ENCODE data around the gene SBF1.
"Not testable (repeated sequence)": the region's sequence is repeated elsewhere in the genome, so short reads cannot be mapped to it uniquely, and the experiment has no call there.

The SBF1 gene, protein sequence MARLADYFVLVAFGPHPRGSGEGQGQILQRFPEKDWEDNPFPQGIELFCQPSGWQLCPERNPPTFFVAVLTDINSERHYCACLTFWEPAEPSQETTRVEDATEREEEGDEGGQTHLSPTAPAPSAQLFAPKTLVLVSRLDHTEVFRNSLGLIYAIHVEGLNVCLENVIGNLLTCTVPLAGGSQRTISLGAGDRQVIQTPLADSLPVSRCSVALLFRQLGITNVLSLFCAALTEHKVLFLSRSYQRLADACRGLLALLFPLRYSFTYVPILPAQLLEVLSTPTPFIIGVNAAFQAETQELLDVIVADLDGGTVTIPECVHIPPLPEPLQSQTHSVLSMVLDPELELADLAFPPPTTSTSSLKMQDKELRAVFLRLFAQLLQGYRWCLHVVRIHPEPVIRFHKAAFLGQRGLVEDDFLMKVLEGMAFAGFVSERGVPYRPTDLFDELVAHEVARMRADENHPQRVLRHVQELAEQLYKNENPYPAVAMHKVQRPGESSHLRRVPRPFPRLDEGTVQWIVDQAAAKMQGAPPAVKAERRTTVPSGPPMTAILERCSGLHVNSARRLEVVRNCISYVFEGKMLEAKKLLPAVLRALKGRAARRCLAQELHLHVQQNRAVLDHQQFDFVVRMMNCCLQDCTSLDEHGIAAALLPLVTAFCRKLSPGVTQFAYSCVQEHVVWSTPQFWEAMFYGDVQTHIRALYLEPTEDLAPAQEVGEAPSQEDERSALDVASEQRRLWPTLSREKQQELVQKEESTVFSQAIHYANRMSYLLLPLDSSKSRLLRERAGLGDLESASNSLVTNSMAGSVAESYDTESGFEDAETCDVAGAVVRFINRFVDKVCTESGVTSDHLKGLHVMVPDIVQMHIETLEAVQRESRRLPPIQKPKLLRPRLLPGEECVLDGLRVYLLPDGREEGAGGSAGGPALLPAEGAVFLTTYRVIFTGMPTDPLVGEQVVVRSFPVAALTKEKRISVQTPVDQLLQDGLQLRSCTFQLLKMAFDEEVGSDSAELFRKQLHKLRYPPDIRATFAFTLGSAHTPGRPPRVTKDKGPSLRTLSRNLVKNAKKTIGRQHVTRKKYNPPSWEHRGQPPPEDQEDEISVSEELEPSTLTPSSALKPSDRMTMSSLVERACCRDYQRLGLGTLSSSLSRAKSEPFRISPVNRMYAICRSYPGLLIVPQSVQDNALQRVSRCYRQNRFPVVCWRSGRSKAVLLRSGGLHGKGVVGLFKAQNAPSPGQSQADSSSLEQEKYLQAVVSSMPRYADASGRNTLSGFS (N-terminal part only)

DNA sequence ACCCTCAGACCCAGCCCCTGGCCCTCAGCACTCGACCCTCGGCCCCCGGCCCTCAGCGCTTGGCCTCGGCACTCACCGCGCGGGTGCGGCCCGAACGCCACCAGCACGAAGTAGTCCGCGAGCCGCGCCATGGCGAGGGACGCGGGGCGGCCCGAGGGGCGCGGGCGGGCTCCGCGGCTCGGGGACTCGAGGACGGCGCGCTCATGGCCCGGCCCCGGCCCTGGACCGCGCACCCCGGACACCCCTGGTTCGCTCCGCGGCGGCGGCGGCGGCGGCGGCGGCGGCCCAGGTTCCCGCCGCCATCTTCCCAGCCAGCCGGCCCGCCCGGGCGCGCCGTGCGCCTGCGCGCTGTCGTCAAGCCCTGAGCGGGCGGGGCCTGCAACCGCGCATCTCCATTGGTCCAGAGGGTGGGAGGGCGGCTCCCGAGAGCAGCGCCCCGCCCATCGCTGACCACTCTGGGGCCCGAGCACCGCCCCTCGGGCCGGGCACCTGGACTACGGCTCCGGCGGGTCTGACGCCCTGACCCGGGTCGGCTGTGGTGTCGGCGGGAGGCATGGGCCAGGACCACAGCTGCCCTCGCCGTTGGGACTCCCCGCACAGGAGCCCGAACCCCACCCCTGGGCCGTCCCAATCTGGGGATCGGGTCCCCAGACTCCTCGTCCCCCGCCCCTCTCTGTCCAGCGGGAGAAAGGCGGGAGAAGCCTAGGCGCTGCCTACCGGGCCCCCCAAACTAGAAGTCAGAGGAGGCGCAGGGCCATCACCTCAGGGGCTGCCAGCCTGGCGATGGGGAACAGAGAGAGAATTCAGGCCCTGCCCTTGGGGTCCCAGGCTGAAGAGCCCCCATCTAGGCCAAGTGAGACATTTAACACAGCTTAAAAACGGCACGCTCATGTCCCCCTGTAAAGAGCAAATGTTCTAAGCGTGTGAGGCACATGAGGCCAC lies at the start of gene SBF1:
SBF1 (minus strand) TSS at position 326 of the 942 bp plus-strand sequence; CDS start at position 131, 195 bp downstream.
- DNase-seq (ENCODE audit: low spot score): peak; percentile 100

DNA sequence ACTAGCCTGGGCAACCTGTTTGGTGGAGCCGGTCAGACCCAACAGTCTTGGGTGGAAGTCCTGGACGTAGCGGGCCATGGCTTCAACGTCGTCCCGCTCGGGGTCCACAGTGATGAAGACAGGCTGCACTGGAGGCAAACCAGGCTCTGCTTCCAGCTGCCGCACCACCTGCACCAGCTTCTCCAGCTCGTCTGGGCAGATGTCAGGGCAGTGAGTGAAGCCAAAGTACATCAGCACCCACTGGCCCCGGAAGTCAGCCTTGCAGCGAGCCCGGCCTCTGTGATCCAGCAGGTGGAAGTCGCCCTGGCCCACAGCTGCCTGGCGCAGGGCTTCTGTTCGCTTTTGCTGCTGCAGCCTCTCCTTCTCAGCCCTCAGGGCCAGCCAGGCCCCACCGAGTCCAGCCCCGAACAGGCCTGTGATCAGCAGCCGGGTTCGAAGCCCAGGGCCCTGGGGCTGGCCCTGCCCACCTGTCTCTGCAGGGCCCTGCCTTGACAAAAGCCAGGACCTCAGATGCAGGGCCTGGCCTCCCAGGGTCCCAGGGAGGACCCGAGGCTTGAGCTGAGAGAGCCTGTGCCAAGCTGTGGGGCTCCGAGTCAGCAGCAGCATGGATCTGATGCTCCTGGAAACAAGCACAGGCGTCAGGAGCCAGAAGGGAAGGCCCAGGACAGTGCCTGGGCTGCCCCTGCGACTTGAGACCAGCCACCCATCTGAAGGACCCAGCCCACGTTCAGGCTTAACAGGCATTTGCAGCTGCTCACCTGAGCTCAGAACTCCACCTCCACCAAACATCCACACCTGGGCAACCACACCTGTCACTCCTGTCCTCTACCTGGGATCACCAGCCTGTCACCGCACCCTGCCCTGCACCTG lies 49.2 kb upstream of the SBF1 start:
- no peak for DNase-seq (ENCODE audit: low spot score)

DNA sequence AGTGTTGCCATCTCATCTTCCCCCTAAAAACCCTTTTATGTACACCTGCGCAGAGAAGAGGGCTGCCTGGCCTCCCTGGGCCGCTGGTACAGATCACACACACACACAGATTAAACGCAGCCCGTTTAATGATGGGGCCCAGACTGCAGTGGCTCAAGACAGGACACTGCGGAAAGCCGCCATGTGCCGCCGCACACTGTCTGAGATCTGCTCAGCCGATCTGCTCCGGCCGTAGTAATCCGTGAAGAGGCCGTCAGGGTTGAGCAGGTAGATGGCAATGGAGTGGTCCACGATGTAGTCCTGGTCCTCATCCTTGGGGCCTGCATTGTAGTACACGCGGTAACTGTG lies 48.6 kb upstream of the SBF1 start:
- DNase-seq (ENCODE audit: low spot score): no peak

DNA sequence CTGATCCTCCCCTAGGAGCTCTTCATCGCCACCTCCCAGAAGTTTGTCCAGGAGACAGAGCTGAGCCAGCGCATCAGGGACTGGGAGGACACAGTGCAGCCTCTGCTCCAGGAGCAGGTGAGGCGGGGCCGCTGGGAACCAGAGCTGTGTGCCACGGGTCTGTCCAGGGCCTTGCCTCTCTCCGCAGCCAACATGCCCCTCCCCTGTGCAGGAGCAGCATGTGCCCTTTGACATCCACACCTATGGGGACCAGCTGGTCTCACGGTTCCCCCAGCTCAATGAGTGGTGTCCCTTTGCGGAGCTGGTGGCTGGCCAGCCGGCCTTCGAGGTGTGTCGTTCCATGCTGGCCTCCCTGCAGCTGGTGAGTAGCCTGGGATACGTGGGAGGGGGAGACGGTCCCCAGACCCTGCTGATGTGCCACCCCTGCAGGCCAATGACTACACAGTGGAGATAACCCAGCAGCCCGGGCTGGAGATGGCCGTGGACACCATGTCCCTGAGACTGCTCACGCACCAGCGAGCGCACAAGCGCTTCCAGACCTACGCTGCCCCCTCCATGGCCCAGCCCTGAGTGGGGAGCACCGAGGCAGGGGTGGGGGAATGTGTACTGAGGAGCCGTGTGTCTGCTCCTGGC lies 48.1 kb upstream of the SBF1 start:
- DNase-seq (ENCODE audit: low spot score): no peak

DNA sequence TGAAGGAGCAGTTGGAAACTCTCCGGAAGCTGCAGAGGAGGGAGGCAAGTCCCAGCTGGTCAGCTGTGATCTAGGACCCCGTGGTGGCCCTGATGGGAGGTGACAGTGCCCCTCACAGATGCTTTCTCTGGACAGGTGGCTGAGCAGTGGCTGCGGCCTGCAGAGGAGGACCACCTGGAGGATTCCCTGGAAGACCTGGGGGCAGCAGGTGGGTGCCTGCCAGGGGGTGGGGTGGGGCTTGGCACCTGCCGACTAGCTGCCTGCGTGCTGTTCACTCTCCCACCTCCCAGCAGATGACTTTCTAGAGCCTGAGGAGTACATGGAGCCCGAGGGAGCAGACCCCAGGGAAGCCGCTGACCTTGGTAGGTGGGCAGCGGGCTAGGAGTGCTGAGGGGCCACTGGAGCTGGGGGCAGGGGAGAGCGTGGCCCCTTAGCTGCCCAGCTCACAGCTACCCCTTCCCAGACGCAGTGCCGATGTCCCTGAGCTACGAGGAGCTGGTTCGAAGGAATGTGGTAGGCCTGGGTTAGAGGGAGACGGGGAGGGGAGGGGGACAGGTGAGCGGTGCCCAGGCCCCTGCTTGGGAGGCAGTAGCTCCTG lies 47.5 kb upstream of the SBF1 start:
- no peak for DNase-seq (ENCODE audit: low spot score)

DNA sequence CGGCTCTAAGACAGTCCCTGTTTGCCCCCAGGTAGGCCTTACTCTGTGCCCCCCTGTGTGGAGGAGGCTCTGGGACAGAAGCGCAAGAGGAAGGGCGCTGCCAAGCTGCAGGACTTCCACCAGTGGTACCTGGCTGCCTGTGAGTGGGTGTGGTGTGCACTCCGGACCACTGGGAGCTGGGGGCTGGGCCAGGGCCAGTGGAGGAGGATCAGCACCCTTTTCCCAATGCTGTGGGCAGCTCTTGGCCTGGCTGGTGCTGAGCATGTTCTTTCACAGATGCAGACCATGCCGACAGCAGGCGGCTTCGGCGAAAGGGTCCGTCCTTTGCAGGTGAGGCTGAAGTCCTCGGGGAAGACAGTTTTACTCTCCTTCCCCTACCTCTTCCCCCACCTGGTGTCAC lies 46.9 kb upstream of the SBF1 start:
- no peak for DNase-seq (ENCODE audit: low spot score)

DNA sequence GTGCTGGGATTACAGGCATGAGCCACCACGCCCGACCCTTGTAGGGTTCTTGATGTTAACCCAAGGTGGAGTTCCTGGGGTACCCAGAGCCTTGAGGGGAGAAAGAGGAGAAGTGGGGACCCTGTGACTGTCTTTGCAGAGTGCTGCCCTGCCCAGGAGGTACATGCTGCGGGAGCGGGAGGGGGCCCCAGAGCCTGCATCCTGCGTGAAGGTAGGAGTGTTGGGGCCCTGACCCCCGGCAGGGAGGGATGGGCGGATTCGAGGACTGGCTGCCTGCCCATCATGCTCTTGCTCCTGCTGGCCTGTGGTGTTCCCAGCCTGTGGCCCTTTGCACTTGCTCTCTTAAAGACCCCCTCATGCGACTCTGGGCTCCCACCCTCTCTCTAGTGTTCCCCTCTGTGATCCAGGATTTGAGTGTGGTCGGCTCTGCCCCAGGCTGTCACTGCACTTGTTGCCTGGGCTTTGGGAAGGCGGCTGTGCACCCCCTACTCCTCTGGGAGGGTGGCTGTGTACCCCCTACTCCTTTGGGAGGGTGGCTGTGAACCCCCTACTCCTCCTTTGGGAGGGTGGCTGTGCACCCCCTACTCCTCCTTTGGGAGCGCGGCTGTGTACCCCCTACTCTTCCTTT lies 46.1 kb upstream of the SBF1 start:
- no peak for DNase-seq (ENCODE audit: low spot score)

DNA sequence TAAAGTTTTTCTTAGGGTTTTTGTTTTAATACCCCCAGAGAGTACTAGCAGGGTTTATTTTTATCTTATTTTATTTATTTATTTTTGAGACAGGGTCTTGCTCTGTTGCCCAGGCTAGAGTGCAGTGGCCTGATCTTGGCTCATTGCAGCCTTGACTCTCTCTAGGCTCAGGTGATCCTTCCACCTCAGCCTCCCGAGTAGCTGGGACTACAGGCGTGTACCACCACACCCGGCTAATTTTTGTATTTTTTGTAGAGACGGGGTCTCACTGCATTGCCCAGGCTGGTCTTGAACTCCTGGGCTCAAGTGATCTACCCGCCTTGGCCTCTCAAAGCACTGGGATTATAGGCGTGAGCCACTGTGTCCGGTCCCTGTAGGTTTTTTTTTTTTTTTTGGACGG lies 45.3 kb upstream of the SBF1 start:
- DNase-seq (ENCODE audit: low spot score): not testable (repeated sequence)

DNA sequence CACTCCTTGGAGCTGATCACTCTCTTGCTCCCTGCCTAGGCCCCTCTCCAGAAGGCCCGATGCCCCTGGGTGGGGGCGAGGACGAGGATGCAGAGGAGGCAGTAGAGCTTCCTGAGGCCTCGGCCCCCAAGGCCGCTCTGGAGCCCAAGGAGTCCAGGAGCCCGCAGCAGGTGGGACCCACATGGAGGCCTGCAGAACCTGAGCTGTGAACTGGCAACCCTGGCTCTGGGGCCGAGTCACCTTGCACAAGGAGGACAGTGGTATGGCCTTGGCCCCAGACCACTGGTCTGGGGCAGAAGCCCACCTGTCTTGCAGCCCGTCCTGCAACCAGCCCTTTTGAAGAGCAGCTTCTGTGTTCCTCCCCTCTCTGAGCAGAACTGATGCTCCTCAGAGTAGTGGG lies 44.3 kb upstream of the SBF1 start:
- DNase-seq (ENCODE audit: low spot score): no peak

DNA sequence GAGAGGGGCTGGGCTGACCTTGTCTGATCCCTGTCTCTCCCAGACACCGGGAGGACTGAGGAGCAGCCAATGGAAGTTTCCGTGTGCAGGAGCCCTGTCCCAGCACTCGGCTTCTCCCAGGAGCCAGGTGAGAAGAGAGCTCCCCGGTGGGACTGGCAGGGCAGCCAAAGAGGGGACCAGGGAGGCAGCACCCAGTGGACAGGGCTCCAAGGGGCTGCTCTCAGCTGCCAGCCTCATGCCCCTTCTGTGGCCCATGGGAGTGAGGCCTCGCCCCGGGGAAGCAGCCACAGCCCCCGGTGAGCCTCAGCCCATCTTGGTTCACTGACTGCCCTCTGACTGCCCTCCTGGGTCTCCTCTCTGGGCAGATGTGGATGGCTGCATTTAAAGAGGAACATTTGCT lies 43.8 kb upstream of the SBF1 start:
- DNase-seq (ENCODE audit: low spot score): no peak

DNA sequence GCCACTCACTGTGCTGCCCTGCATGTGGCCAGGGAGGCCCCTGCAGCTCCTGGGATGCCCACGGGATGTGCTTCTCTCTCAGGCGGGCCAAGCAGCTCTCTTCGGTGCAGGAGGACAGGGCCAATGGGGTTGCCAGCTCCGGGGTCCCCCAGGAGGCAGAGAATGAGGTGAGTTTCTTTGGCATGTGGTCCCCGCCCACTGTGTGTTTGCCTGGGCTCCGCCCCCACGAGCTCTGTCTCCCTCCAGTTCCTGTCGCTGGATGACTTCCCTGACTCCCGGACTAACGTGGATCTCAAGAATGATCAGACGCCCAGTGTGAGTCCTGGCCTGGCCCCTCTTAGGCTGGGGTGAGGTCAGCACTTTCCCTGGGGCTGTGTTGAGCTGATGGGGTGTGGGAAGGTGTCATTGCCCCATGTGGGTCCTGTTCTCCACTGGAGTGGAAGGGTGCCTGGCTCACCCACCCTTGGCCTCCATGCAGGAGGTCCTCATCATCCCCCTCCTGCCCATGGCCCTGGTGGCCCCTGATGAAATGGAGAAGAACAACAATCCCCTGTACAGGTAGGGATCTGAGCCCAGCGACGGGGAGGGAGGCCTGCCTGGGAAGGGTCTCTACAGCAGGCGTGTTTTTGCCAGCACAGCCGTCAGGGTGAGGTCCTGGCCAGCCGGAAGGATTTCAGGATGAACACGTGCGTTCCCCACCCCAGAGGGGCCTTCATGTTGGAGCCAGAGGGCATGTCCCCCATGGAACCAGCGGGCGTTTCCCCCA lies 42.8 kb upstream of the SBF1 start:
- no peak for DNase-seq (ENCODE audit: low spot score)

DNA sequence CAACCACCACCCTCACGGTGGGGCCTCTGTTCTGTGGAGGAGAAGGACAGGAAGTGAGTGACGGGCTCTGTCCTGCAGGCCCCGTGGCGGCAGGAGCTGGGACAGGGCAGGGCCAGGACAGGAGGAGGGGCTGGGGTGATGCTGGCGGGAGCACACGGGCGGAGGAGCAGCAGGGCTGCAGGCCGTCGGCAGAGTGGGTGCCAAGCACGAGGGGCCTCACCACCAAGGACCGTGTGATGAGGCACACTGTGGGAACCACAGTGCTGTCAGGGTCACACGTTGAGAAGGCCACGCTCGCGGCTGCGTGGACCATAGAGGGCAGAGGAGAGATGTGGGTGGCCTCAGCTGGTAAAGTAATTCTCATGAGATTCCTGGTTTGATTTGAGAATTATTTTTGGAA lies 42.1 kb upstream of the SBF1 start:
- no peak for DNase-seq (ENCODE audit: low spot score)

DNA sequence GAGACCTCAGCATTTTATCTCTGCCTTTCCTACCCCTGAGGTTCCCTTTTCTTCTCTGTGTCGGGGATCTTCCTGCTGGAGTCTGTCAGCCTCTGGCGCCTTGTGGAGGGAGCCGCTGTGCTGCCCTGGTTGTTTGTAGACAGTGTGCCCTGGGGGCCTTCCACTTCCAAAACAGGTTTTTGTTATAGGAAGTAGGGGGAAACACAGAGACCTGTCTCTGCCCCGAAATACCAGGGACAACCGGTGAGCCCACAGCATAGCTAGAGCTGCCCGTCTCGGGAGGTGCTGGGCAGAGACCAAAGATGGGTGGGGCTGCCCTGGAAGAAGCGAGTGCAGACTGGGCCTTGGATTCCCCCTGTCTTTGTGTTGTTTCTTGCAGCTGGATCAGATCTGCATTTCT lies 41.2 kb upstream of the SBF1 start:
- no peak for DNase-seq (ENCODE audit: low spot score)

DNA sequence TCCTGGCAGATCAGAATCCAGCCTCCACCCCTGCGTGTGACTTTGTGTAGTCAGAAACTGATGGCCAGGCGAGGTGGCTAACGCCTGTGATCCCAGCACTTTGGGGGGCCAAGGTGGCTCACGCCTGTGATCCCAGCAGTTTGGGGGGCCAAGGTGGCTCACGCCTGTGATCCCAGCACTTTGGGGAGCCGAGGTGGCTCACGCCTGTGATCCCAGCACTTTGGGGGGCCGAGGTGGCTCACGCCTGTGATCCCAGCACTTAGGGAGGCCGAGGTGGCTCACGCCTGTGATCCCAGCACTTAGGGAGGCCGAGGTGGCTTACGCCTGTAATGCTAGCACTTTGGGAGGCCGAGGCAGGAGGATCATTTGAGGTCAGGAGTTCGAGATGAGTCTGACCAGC lies 38.3 kb upstream of the SBF1 start:
- no peak for DNase-seq (ENCODE audit: low spot score)

DNA sequence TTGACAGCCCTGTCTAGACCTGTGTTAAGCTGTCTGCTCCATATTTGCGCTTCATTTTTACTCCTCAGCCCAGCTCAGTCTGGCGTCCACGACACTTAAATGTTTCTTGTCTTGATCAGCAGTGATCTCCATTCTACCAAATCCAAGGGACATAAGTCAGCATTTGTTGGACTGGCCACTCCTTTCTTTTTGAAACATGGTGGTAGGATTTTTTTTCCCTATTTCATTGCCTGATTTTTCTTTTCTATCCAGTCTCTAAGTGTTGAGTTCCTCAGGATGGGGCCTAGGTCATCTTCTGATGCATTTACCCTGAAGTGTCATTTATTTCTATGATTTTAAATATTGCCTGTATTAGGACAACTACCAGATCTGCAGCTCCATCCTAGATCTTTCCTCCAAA lies 34.1 kb upstream of the SBF1 start:
- no peak for DNase-seq (ENCODE audit: low spot score)

DNA sequence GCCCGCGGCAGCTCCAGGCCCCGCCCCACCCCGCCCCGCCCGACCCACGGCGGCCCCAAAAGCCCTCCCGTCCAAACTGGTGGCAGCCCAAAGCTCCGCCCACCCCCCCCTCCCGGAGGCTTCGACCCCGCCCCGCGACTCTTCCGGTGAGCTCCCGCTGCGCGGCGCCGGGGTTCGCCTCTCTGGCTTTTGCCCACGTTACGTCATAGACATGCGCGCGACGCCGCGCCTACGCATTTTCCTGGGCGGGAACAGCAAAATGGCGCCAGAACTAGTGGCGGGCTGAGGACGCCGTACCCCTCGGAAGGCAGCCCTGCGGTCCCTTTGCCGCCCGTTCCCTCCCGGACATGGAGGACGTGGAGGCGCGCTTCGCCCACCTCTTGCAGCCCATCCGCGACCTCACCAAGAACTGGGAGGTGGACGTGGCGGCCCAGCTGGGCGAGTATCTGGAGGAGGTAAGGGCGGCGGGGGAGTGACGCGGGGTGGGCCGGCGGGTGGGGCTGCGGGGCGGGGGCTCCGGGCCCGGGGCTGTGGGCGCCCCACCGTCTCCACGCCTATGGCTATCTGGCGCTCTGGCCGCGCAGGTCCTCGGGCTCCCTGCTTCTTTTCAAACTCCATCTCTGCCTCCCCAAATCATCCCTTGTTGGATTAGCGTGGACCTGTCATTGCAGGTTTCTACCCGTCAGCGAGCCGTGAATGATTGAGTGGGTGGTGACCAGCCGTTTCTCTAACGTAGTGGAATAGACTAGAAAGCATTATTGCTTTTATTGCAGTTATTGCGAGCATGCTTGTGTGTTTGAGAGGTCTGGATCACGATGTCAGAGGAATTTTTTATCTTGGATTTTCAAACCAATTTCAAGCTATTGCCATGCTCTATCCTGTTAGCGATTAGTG lies 33.4 kb upstream of the SBF1 start, which contains the start of gene NCAPH2:
NCAPH2 (plus strand) TSS at position 234 of the 894 bp plus-strand sequence; CDS start at position 348, 114 bp downstream.
- DNase-seq (ENCODE audit: low spot score): peak; percentile 100

DNA sequence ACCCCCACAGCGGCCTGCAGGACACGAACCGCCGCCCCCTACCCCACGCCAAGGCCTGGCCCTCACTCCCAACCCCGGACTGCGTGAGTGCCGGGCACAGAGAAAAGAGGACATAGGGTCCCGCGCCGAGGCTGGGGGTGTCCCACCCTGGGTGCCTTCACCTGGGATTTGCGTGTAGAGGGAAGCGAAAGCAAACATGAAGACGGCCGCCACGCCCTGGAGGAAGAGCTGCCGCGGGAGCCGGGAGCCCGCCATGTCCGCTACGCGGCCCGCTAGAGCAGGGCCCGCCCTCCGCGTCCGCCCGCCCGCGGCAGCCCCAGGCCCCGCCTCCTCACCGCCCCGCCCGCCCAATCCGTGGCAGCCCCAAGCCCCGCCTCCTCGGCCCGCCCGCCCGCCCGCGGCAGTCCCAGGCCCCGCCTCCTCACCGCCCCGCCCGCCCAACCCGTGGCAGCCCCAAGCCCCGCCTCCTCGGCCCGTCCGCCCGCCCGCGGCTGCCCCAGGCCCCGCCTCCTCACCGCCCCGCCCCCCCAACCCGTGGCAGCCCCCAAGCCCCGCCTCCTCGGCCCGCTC lies 32.7 kb upstream of the SBF1 start, which contains the start of gene LMF2:
LMF2 (minus strand) TSS at position 282 of the 570 bp plus-strand sequence; CDS start at position 255, 27 bp downstream.
- no peak for DNase-seq (ENCODE audit: low spot score)
